K562 (cell line): ENCODE results near the gene ARHGAP4. TPM values are rescaled to one million over a fixed set of nuclear protein-coding genes. Genes with fewer than 3 reads are reported as not detected.

Experiments
- BCL6 ChIP-seq: fragments of 250-450 bp; sonication (Bioruptor Pico); IDR thresholded peaks from 2 replicates; pipeline ENCODE4 v1.4.0; 2020
- CBFA2T2 ChIP-seq: fragments of 450-650 bp; conservative IDR thresholded peaks from 2 replicates; pipeline ENCODE4 v1.6.1; 2017; ENCODE audit warnings: mild to moderate bottlenecking
- ESRRB ChIP-seq: fragments of 250-450 bp; sonication (Bioruptor Pico); IDR thresholded peaks from 2 replicates; pipeline ENCODE4 v1.5.0; 2020; ENCODE audit warnings: mild to moderate bottlenecking, moderate library complexity, borderline replicate concordance
- HNRNPLL ChIP-seq: fragments of 200-400 bp; formaldehyde crosslinking; IDR thresholded peaks from 2 replicates; pipeline ENCODE4 v1.6.1; 2017; ENCODE audit warnings: low read length, low read depth, mild to moderate bottlenecking; ENCODE audit not compliant: poor library complexity, severe bottlenecking
- IRF1 ChIP-seq: sonication (generic); formaldehyde crosslinking; IDR thresholded peaks from 2 replicates; pipeline ENCODE4 v1.8.0; 2022; ENCODE audit warnings: missing genetic modification reagents, mild to moderate bottlenecking, borderline replicate concordance
- NKRF ChIP-seq: fragments of 450-650 bp; IDR thresholded peaks from 2 replicates; pipeline ENCODE4 v1.6.1; 2016; ENCODE audit warnings: borderline replicate concordance
- NRF1 ChIP-seq, 2 experiments: fragments of 450-650 bp; IDR thresholded peaks in 1 of 2; conservative IDR thresholded peaks in 1 of 2; 2 replicates each; pipeline ENCODE4 v1.6.1; 2014; ENCODE audit warnings: mild to moderate bottlenecking in 2 of 2
- TFAP4 ChIP-seq: sonication (generic); formaldehyde crosslinking; IDR thresholded peaks from 2 replicates; pipeline ENCODE4 v1.8.0; 2022; ENCODE audit warnings: missing genetic modification reagents, mild to moderate bottlenecking, moderate library complexity, borderline replicate concordance
- UBTF ChIP-seq, 2 experiments: IDR thresholded peaks; 2 replicates each; pipeline ENCODE4 v1.6.1; 2012; ENCODE audit warnings: improper control_type of control experiment in 2 of 2, low read depth in 2 of 2, low read length in 2 of 2, borderline replicate concordance in 1 of 2
- ZFP91 ChIP-seq: sonication (generic); formaldehyde crosslinking; IDR thresholded peaks from 2 replicates; pipeline ENCODE4 v1.8.0; 2022; ENCODE audit warnings: mild to moderate bottlenecking, missing genetic modification reagents
- ZNF609 ChIP-seq: sonication (generic); formaldehyde crosslinking; IDR thresholded peaks from 2 replicates; pipeline ENCODE4 v1.8.1; 2023; ENCODE audit warnings: missing genetic modification reagents, mild to moderate bottlenecking, borderline replicate concordance
- polyA plus RNA-seq, 8 experiments: library from polyadenylated mRNA; depleted of rRNA in 4 of 8; stranded (reverse) in 5 of 8; unstranded in 3 of 8; fragments of >200 nt; fragmentation: Nextera tagmentation in 2 of 8; fragmentation: Illumina TruSeq in 1 of 8; extraction: Ambion mirVana in 2 of 8; extraction: Trizol in 1 of 8; gene quantifications; 2 replicates each; pipeline versions ENCODE4 v1.2.1 to v1.2.3, GENCODE V29; 2011 to 2014; ENCODE audit warnings: inconsistent platforms in 1 of 8, missing spikeins in 1 of 8
- total RNA-seq, 7 experiments: library from RNA; depleted of rRNA in 6 of 7; stranded (reverse); fragments of >200 nt in 6 of 7; fragmentation: Illumina TruSeq in 2 of 7; extraction: Trizol in 2 of 7; gene quantifications; 2 replicates each; pipeline versions ENCODE4 v1.2.1 to v1.2.3, GENCODE V29; 2011 to 2021; ENCODE audit warnings: low replicate concordance in 1 of 7

ARHGAP4 gene
- total and polyA plus RNA-seq, 9 of the 15 experiments (the other 6 are each of a cell fraction or from before 2014, with no cell fraction given) = 0.30 to 81.8 (median 13.5) TPM

- TF ChIP-seq NKRF (peak; percentile 91), IRF1 (CRISPR knock-in tag) (no peak), BCL6 (CRISPR knock-in tag) (no peak), ESRRB (CRISPR knock-in tag) (no peak), TFAP4 (CRISPR knock-in tag) (peak; percentile 41), ZNF609 (CRISPR knock-in tag) (peak; percentile 88; the same call in 1 of the 2 replicates), NRF1 (conservative IDR thresholded peaks at IDR 0.05 in 1 of 2, IDR thresholded peaks at IDR 0.05 in 1 of 2) (peak; percentile 87 to 88), ZFP91 (peak; percentile 95), CBFA2T2 (no peak), HNRNPLL (no peak), UBTF (IDR thresholded peaks at IDR 0.05; ENCODE audit: borderline replicate concordance in 1 of 2, low read depth in 2 of 2, low read length in 2 of 2) (no peak)
Observed at GRCh38 chrX:153971450-153972367, 45.6 kb upstream of the ARHGAP4 start, which contains the start of gene HCFC1 (continued).
